Measurements from ENCODE around the gene STAT5B. TPM values are rescaled to one million over a fixed set of nuclear protein-coding genes. Genes with fewer than 3 reads are reported as not detected.

Gene STAT5B
- total RNA-seq, 1 donor from 2014 or later = 49.2 TPM

GRCh38 chr17:42179335-42179734, 96.9 kb downstream of the STAT5B start:
- Mint-ChIP-seq H3K4me1 (peaks cover 10% of the 10 kb centered on the region), H3K27ac (ENCODE audit: unreplicated experiment) (no peak overlapping the region), H3K4me3 (no peak overlapping the region), H3K27me3 (ENCODE audit: low read depth) (peaks cover 86% of the 10 kb centered on the region), H3K9me3 (no peaks in the 10 kb centered on the region), H3K36me3 (ENCODE audit: low read depth) (no peaks in the 10 kb centered on the region)
- TF ChIP-seq, protein P1, sequence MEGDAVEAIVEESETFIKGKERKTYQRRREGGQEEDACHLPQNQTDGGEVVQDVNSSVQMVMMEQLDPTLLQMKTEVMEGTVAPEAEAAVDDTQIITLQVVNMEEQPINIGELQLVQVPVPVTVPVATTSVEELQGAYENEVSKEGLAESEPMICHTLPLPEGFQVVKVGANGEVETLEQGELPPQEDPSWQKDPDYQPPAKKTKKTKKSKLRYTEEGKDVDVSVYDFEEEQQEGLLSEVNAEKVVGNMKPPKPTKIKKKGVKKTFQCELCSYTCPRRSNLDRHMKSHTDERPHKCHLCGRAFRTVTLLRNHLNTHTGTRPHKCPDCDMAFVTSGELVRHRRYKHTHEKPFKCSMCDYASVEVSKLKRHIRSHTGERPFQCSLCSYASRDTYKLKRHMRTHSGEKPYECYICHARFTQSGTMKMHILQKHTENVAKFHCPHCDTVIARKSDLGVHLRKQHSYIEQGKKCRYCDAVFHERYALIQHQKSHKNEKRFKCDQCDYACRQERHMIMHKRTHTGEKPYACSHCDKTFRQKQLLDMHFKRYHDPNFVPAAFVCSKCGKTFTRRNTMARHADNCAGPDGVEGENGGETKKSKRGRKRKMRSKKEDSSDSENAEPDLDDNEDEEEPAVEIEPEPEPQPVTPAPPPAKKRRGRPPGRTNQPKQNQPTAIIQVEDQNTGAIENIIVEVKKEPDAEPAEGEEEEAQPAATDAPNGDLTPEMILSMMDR (conservative IDR thresholded peaks at IDR 0.05) = no peak
- no peak for DNase-seq (ENCODE audit: low read depth, low spot score)

GRCh38 chr17:42178817-42179216, 97.4 kb downstream of the STAT5B start:
- no peak for DNase-seq (ENCODE audit: low read depth, low spot score)
- Mint-ChIP-seq H3K4me1 (peaks cover 8% of the 10 kb centered on the region), H3K27me3 (ENCODE audit: low read depth) (peaks cover 86% of the 10 kb centered on the region), H3K4me3 (no peak overlapping the region), H3K36me3 (ENCODE audit: low read depth) (no peaks in the 10 kb centered on the region), H3K9me3 (no peaks in the 10 kb centered on the region), H3K27ac (ENCODE audit: unreplicated experiment) (no peak overlapping the region)
- TF ChIP-seq, protein P1 (conservative IDR thresholded peaks at IDR 0.05) = no peak

- Mint-ChIP-seq H3K27me3 (ENCODE audit: low read depth) (peaks cover 79% of the 10 kb centered on the region), H3K4me3 (no peak overlapping the region), H3K36me3 (ENCODE audit: low read depth) (no peaks in the 10 kb centered on the region), H3K27ac (ENCODE audit: unreplicated experiment) (peak overlapping the region; percentile 30), H3K9me3 (no peaks in the 10 kb centered on the region), H3K4me1 (peaks cover 4% of the 10 kb centered on the region)
- TF ChIP-seq, protein P1 (conservative IDR thresholded peaks at IDR 0.05) = no peak
- DNase-seq (ENCODE audit: low read depth, low spot score) = no peak
Observed at GRCh38 chr17:42177684-42178083, 98.5 kb downstream of the STAT5B start.

GRCh38 chr17:42174126-42174783, 101.9 kb downstream of the STAT5B start:
- TF ChIP-seq, protein P1 (conservative IDR thresholded peaks at IDR 0.05) = no peak
- Mint-ChIP-seq H3K4me1 (no peaks in the 10 kb centered on the region), H3K27ac (ENCODE audit: unreplicated experiment) (no peak overlapping the region), H3K27me3 (ENCODE audit: low read depth) (peaks cover 65% of the 10 kb centered on the region), H3K9me3 (no peaks in the 10 kb centered on the region), H3K36me3 (ENCODE audit: low read depth) (no peaks in the 10 kb centered on the region), H3K4me3 (no peak overlapping the region)
- DNase-seq (ENCODE audit: low read depth, low spot score) = no peak

DNA sequence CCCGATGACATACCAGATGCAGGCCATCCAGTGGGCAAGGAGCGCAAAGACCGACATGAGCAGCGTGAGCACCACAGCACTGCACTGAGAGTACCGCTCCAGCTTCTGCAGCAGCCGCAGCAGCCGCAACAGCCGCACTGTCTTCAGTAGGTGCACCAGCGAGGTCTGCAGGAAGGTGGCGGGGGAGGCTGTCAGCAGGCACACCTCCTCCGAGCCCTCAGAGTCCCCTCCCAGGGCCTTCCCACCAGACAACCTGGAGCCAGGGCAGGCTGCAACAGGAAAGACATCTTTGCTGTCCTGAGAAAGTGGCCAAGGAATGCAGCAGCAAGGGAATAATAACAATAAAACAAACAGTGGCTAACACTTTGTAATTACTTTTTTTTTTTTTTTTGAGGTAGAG, 104.4 kb downstream of the STAT5B start:
- H3K27me3 Mint-ChIP-seq (ENCODE audit: low read depth) = peaks cover 44% of the 10 kb centered on the region
- no peaks in the 10 kb centered on the region for H3K4me1 Mint-ChIP-seq
- no peak overlapping the region for H3K4me3 Mint-ChIP-seq
- DNase-seq (ENCODE audit: low read depth, low spot score) = no peak
- no peak overlapping the region for H3K27ac Mint-ChIP-seq (ENCODE audit: unreplicated experiment)
- TF ChIP-seq, protein P1 (conservative IDR thresholded peaks at IDR 0.05) = no peak
- no peaks in the 10 kb centered on the region for H3K36me3 Mint-ChIP-seq (ENCODE audit: low read depth)
- H3K9me3 Mint-ChIP-seq = no peaks in the 10 kb centered on the region

Measured in neural crest cell (in vitro differentiated cells).